GM12872 (cell line): ENCODE data around the gene FNBP1.

Experiments used
- CTCF ChIP-seq: IDR thresholded peaks from 3 replicates; pipeline ENCODE4 v1.5.1; 2011; ENCODE audit warnings: low read depth, mild to moderate bottlenecking, low read length, moderate library complexity; ENCODE audit not compliant: insufficient read depth

FNBP1 gene

DNA sequence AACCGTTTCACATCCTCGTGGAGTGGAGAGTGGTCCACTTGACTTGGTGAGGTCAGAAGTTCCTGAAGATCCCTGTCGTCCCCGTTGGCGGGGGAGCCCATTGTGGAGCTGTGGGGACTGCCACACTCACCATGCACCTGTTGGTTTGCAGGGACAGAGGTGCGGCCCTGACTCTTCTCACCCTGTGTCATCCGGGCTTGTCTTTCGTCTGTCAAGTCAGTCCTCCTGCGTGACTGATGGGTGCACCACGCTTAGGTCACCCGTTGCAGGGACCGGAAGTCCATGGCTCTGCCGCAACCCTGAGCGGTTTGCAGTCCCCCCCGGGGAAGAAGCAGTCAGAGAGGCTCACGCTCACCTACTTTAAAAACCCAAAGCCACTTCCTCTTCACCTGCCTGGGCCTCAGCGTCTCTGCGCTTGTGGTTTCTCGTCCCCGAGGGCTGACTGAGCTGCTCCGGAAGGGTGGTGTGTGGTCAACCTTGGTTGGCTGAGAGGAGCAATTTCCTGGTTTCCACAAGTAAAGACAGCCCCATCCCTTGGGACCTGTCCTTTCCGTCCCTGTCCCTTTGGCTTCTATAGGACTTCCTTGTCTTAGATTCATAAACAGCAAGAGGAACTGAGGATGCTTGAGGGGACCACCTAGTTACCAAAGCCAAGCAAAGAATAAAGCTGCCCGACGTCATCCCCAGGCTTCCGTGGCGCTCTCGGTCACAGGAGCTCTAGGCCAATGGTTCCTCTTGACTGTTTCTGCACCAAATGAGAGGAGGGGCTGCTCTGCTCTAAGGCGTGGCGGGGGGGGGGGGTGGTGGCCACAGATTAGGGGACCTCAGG, 154.5 kb downstream of the FNBP1 start:
- no peak for TF ChIP-seq CTCF

DNA sequence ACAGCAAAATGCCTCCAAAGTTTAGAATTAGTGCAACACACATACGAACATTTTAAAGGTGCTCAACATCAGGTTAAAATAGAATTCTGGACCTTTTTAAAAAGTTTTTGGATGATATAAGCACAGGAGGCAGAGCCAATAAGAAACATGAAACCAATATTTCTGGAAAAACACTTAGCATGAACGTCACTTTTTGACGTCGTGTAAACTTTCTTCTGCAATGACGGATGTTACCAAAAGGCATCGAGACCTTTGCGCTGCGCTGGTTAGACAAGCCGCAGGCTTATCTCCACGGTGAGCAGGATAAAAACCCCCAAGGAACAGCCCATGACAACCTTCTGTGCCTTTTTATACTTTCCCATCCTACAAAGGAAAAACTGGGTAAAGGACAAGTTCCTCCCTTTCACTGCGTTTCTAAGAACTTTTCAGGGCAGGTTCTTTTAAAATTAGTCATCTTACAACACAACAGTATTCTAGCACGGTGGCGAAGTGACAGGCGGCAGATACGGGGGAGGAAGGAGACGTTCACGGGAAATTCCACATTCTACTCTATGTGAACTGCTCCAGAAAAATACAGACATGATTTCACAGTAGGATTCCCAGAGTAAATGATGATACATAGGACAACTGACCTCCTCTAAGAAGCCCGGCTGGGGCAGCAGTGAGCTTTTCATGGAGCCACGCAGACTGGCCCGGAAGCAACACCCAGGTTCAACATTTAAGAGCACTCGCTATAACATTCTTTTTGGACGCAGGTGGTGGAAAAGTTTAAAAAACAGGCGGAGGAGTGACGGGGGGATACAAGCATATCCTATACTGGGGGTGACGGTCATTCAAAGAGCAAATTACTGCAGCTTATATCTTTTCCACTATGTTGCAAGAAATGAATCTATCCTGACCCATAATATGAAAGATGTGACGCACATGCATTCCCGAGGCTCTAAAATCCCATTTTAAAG, 155.4 kb downstream of the FNBP1 start:
- peak; percentile 22; the same call in 1 of the 3 replicates for TF ChIP-seq CTCF

- no peak for TF ChIP-seq CTCF
These were observed 156.5 kb downstream of the FNBP1 start for GRCh38 chr9:129886226-129887174.

DNA sequence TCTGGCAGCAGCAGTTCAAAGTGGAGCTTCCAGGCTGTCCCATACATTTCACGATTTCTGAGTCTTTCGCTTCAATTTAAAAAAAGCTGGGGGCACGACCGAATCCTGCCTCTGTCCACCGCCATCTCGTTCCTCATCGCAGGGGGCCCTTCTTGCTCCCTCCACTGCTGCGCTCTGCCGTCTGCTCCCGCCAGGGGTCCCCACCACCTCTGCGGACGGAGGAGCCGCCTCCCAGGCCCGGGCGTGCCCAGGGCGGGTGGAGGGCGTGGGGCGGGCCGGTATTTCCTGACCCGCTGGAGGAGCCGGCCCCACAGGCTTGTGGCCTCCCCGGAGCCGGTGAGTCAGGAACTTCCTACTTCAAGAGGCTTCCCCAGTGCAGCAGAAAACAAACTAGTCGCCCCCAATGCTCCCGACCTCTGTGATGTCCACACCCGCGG, 157.3 kb downstream of the FNBP1 start:
- peak; percentile 86 for TF ChIP-seq CTCF

DNA sequence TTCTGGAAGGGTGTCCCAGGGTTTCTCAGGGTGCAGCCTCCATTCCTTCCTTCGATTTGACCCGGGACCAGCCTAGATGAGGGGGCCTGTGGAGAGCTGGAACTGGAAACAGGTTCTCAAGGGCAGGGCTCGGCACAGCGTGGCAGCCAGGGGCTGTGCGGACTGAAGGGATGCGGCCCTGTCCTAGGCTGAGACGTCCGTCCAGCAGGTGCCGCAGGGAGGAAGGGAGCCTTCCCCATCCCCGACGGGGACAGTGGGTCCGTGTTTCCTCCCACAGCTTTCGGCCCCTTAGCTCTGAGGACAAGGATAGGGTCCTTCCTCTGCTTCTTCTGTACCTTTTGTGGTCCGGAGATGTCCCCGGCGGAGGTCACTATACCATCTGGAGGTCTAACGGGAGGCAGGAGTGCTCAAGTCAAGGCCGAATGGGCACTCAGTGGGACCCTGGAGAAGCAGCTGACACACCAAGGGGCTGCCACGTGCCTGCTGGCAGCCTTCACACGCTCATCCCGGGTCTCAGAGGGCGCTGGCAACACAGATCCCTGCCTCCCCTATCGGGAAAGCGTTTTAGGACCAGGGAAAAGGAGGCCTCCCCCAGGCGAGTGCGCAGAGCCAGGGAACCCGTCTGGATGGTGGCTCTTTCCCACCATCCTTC, 157.8 kb downstream of the FNBP1 start:
- TF ChIP-seq CTCF: peak; percentile 49; the same call in 2 of the 3 replicates

GRCh38 chr9:129884220-129885017, 158.6 kb downstream of the FNBP1 start:
- 0 out of 3 replicates have a peak, but pooled peaks have one; percentile 20 for TF ChIP-seq CTCF
